HEK293 (cell line): ENCODE results near the gene EXD1.

Experiments
- CTCF ChIP-seq: fragments of 450-650 bp; formaldehyde crosslinking; IDR thresholded peaks from 2 replicates; pipeline ENCODE4 v1.5.1; 2016; ENCODE audit warnings: missing biosample characterization, missing genetic modification characterization
- GLIS2 ChIP-seq: fragments of 450-650 bp; formaldehyde crosslinking; IDR thresholded peaks from 2 replicates; pipeline ENCODE4 v1.5.1; 2016; ENCODE audit warnings: missing biosample characterization, missing genetic modification characterization
- KLF16 ChIP-seq: fragments of 450-650 bp; formaldehyde crosslinking; IDR thresholded peaks from 2 replicates; pipeline ENCODE4 v1.5.1; 2017; ENCODE audit warnings: missing biosample characterization, missing genetic modification characterization
- OVOL3 ChIP-seq: fragments of 450-650 bp; formaldehyde crosslinking; IDR thresholded peaks from 2 replicates; pipeline ENCODE4 v1.5.1; 2016; ENCODE audit warnings: missing biosample characterization, missing genetic modification characterization
- REST ChIP-seq: fragments of 450-650 bp; formaldehyde crosslinking; IDR thresholded peaks from 2 replicates; pipeline ENCODE4 v1.5.1; 2016; ENCODE audit warnings: missing biosample characterization, missing genetic modification characterization
- ZNF138 ChIP-seq: fragments of 450-650 bp; formaldehyde crosslinking; IDR thresholded peaks from 2 replicates; pipeline ENCODE4 v1.5.1; 2016; ENCODE audit warnings: missing biosample characterization, missing genetic modification characterization, borderline replicate concordance
- ZNF449 ChIP-seq: fragments of 450-650 bp; formaldehyde crosslinking; IDR thresholded peaks from 2 replicates; pipeline ENCODE4 v1.5.1; 2017; ENCODE audit warnings: missing biosample characterization, mild to moderate bottlenecking, missing genetic modification characterization, moderate library complexity
- ZNF555 ChIP-seq: fragments of 450-650 bp; formaldehyde crosslinking; conservative IDR thresholded peaks from 2 replicates; pipeline ENCODE4 v1.5.1; 2017; ENCODE audit warnings: missing biosample characterization, mild to moderate bottlenecking, missing genetic modification characterization, inconsistent platforms
- ZNF654 ChIP-seq: fragments of 450-650 bp; formaldehyde crosslinking; IDR thresholded peaks from 2 replicates; pipeline ENCODE4 v1.5.1; 2016; ENCODE audit warnings: low read depth, missing biosample characterization, missing genetic modification characterization
- ZNF664 ChIP-seq: fragments of 450-650 bp; formaldehyde crosslinking; IDR thresholded peaks from 2 replicates; pipeline ENCODE4 v1.5.1; 2016; ENCODE audit warnings: missing biosample characterization, missing genetic modification characterization

- TF ChIP-seq CTCF = no peak
- TF ChIP-seq OVOL3 (tag by site-specific recombination) = no peak
- TF ChIP-seq GLIS2 = no peak
- no peak for TF ChIP-seq ZNF555 (tag by site-specific recombination)
- no peak for TF ChIP-seq ZNF138 (tag by site-specific recombination)
- TF ChIP-seq ZNF664 (tag by site-specific recombination) = no peak
- TF ChIP-seq ZNF449 (tag by site-specific recombination) = no peak
- TF ChIP-seq REST = no peak
- TF ChIP-seq ZNF654 (tag by site-specific recombination) = no peak
- no peak for TF ChIP-seq KLF16 (tag by site-specific recombination)
Measured at GRCh38 chr15:41256577-41257038, 26.1 kb upstream of the EXD1 start.
